ENCODE results near the gene EPHA3. TPM values are rescaled to one million over a fixed set of nuclear protein-coding genes. Genes with fewer than 3 reads are reported as not detected.

The EPHA3 gene
- total and polyA plus RNA-seq, 2 donors from 2014 or later, result 0.19 to 6.5 TPM

GRCh38 chr3:89405176-89405575 is 297.8 kb downstream of the EPHA3 start:
- Histone ChIP-seq H3K4me3 (ENCODE audit: low read length in 3 of 3) (no peak overlapping the region), H3K9ac (ENCODE audit: low read length in 3 of 3) (no peak overlapping the region), H3K4me1 (ENCODE audit: control insufficient read depth in 2 of 3, insufficient read depth in 2 of 3, low read depth in 1 of 3, low read length in 3 of 3) (no peaks in the 10 kb centered on the region), H3K9me3 (ENCODE audit: control insufficient read depth in 2 of 3, insufficient read depth in 1 of 3, low read length in 3 of 3) (no peaks in the 10 kb centered on the region), H3K36me3 (ENCODE audit: control insufficient read depth in 2 of 3, insufficient read depth in 3 of 3, low read length in 3 of 3) (no peaks in the 10 kb centered on the region), H3K27me3 (ENCODE audit: control insufficient read depth, insufficient read depth, low read length) (no peaks in the 10 kb centered on the region), H3K27ac (ENCODE audit: low read depth in 2 of 2, low read length in 2 of 2) (no peak overlapping the region)
- intact Hi-C loops (cut with DNase I), result no loop called here
- FAIRE-seq (no peak), DNase-seq (no peak)
- no peak for TF ChIP-seq CTCF (IDR thresholded peaks at IDR 0.05; ENCODE audit: borderline replicate concordance, extremely low read depth, insufficient read depth)

GRCh38 chr3:89405593-89405992 is 298.2 kb downstream of the EPHA3 start:
- no peak overlapping the region for H3K9ac ChIP-seq (ENCODE audit: low read length in 3 of 3)
- H3K4me3 ChIP-seq (ENCODE audit: low read length in 3 of 3), result no peak overlapping the region
- DNase-seq (no peak), FAIRE-seq (no peak)
- no peak overlapping the region for H3K27ac ChIP-seq (ENCODE audit: low read depth in 2 of 2, low read length in 2 of 2)
- no peaks in the 10 kb centered on the region for H3K27me3 ChIP-seq (ENCODE audit: control insufficient read depth, insufficient read depth, low read length)
- intact Hi-C loops (cut with DNase I), result no loop called here
- H3K4me1 ChIP-seq (ENCODE audit: control insufficient read depth in 2 of 3, insufficient read depth in 2 of 3, low read depth in 1 of 3, low read length in 3 of 3), result no peaks in the 10 kb centered on the region
- H3K9me3 ChIP-seq (ENCODE audit: control insufficient read depth in 2 of 3, insufficient read depth in 1 of 3, low read length in 3 of 3), result no peaks in the 10 kb centered on the region
- no peaks in the 10 kb centered on the region for H3K36me3 ChIP-seq (ENCODE audit: control insufficient read depth in 2 of 3, insufficient read depth in 3 of 3, low read length in 3 of 3)
- no peak for TF ChIP-seq CTCF (IDR thresholded peaks at IDR 0.05; ENCODE audit: borderline replicate concordance, extremely low read depth, insufficient read depth)

GRCh38 chr3:89411201-89411600 is 303.8 kb downstream of the EPHA3 start:
- Histone ChIP-seq H3K4me1 (ENCODE audit: control insufficient read depth in 2 of 3, insufficient read depth in 2 of 3, low read depth in 1 of 3, low read length in 3 of 3) (no peaks in the 10 kb centered on the region), H3K27me3 (ENCODE audit: control insufficient read depth, insufficient read depth, low read length) (no peaks in the 10 kb centered on the region), H3K4me3 (ENCODE audit: low read length in 3 of 3) (no peak overlapping the region), H3K9ac (ENCODE audit: low read length in 3 of 3) (no peak overlapping the region), H3K27ac (ENCODE audit: low read depth in 2 of 2, low read length in 2 of 2) (no peak overlapping the region), H3K9me3 (ENCODE audit: control insufficient read depth in 2 of 3, insufficient read depth in 1 of 3, low read length in 3 of 3) (no peaks in the 10 kb centered on the region), H3K36me3 (ENCODE audit: control insufficient read depth in 2 of 3, insufficient read depth in 3 of 3, low read length in 3 of 3) (no peaks in the 10 kb centered on the region)
- TF ChIP-seq CTCF (IDR thresholded peaks at IDR 0.05; ENCODE audit: borderline replicate concordance, extremely low read depth, insufficient read depth), result no peak
- intact Hi-C loops (cut with DNase I), result no loop called here
- DNase-seq (no peak), FAIRE-seq (no peak)

GRCh38 chr3:89414270-89414669 is 306.8 kb downstream of the EPHA3 start:
- H3K36me3 ChIP-seq (ENCODE audit: control insufficient read depth in 2 of 3, insufficient read depth in 3 of 3, low read length in 3 of 3), result no peaks in the 10 kb centered on the region
- no peak for TF ChIP-seq CTCF (IDR thresholded peaks at IDR 0.05; ENCODE audit: borderline replicate concordance, extremely low read depth, insufficient read depth)
- no peak overlapping the region for H3K9ac ChIP-seq (ENCODE audit: low read length in 3 of 3)
- H3K27me3 ChIP-seq (ENCODE audit: control insufficient read depth, insufficient read depth, low read length), result no peaks in the 10 kb centered on the region
- no peak overlapping the region for H3K27ac ChIP-seq (ENCODE audit: low read depth in 2 of 2, low read length in 2 of 2)
- H3K9me3 ChIP-seq (ENCODE audit: control insufficient read depth in 2 of 3, insufficient read depth in 1 of 3, low read length in 3 of 3), result no peaks in the 10 kb centered on the region
- no peaks in the 10 kb centered on the region for H3K4me1 ChIP-seq (ENCODE audit: control insufficient read depth in 2 of 3, insufficient read depth in 2 of 3, low read depth in 1 of 3, low read length in 3 of 3)
- intact Hi-C loops (cut with DNase I), result no loop called here
- H3K4me3 ChIP-seq (ENCODE audit: low read length in 3 of 3), result no peak overlapping the region
- peak in 1 of 5 donors; percentile 9 for DNase-seq
- no peak for FAIRE-seq

All from kidney (tissue), 14 donors.